ENCODE results near the gene CACTIN.
"Not testable (repeated sequence)": the region's sequence is repeated elsewhere in the genome, so short reads cannot be mapped to it uniquely, and the experiment has no call there.

Gene CACTIN

GRCh38 chr19:3626473-3627350, at the start of gene CACTIN:
TSS of gene CACTIN (minus strand) at chr19:3626790. CDS start at chr19:3626762, 28 bp downstream.
- peak; percentile 99 for DNase-seq

GRCh38 chr19:3674784-3675543, 48.4 kb upstream of the CACTIN start:
- DNase-seq = no peak

DNA sequence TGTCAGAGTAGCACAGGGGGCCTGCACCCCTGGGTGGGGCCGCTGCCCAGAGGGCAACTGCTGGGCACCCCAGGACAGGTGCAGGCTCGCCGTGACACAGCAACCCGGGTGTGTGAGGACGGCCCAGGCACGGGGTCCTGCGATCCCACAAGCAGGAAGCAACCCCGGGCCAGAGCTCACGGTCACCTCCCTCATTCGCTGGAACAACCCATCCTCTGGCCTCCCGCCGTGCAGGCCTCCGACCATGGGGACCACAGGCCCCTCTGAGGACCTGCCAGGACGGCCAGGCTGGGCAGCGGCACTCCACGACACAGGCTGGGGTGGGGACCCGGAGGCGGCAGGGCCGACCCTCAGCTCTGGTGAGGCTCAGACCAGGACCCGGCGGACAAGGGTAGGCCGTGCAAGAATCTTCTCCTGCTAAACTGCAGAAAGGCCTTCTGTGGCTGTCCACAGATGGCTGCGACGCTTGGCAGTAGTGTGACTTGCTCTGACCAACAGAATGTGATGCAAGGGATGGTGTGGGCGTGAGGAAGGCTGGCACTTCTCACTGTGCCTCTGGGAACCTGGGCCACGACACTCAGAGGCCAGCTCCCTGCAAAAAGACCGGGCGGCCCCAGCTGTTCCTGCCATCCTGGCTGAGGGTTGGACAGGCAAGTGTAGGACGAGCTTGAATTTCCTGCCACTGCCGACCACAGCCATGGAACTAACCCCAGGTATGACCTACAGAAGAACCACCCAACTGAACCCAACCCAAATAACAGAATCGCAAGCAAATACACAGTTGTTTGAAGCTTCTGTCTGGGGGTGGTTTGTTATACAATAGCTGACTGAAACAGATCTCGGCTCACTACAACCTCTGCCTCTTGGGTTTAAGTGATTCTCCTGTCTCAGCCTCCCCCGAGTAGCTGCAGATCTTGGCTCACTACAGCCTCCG, 47.2 kb upstream of the CACTIN start:
- no peak for DNase-seq

DNA sequence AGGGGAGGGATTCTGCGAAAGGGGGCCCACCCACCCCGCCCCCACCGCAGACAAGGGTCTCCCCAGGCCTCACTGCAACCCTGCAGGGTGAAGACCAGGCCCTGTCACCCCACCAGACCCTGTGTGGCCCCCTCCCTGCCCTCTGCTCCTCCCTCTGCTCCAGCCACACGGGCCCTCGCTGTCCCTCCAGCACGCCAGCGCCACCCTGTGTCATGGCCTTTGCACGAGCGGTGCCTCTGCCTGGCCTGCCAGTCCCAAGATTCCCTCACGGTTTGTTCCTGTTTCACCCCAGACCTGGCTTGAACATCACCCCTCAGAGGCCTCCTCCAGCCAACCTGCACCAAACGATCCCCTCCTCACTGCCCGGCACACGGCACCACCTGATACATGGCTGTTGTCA, 46.4 kb upstream of the CACTIN start:
- DNase-seq = no peak

DNA sequence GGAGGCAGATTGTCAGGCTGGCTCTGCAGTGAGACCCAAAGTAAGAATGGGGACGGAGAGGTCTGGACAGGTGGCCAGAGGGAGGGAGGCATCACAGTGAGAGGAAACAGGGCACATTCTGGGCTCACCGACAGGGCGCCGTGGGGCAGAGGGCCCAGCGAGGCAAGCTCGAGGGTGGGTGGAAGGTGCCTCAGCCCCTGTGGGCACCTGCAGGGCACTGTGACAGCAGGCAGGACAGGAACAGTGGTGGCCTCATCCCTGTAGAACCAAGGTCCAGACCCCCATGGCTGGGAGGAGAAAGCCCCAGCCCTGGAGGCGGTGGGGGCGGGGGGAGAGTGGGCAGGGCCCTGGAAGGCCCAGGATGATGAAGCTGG, 46.0 kb upstream of the CACTIN start:
- no peak for DNase-seq

- DNase-seq = no peak
These were observed 45.3 kb upstream of the CACTIN start for GRCh38 chr19:3671680-3672574.

GRCh38 chr19:3670796-3671679, 44.4 kb upstream of the CACTIN start:
- DNase-seq = peak; percentile 38

DNA sequence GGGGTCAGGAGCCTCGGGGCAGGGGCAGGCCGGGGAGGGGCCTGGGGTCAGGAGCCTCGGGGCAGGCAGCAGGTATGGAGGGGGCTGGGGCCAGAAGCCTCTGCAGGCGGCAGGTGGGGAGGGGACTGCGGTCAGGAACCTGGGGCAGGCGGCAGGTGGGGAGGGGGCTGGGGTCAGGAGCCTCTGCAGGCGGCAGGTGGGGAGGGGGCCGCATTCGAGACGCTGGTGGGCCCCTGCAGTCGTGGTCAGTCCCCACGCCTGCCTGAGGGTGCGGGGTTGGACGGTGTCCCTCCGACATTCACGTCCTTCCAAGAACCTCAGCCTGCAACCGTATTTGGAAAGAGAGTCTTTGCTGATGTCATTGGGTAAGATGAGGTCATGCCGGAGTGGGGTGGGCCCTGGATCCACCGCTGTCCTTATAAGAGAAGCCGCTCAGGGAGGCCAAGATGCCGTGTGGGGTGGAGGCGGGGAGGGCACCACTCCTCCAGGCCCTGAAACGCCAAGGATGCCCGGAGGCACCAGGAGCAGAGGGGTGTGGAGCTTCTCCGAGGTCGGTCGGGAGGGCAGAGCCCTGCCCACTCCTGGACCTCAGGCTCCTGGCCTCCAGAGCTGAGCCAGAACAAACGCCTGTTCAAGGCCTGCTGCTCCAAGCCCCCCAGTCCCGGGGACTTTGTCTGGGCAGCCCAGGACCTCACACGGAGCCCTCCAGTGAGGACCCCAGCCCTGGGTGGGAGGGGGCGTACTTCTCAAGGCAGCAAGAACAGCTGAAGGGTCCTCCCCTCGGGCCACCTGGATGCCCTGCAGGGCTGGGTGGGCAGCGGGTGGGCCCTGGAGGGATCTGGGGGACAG, 43.6 kb upstream of the CACTIN start:
- no peak for DNase-seq

DNA sequence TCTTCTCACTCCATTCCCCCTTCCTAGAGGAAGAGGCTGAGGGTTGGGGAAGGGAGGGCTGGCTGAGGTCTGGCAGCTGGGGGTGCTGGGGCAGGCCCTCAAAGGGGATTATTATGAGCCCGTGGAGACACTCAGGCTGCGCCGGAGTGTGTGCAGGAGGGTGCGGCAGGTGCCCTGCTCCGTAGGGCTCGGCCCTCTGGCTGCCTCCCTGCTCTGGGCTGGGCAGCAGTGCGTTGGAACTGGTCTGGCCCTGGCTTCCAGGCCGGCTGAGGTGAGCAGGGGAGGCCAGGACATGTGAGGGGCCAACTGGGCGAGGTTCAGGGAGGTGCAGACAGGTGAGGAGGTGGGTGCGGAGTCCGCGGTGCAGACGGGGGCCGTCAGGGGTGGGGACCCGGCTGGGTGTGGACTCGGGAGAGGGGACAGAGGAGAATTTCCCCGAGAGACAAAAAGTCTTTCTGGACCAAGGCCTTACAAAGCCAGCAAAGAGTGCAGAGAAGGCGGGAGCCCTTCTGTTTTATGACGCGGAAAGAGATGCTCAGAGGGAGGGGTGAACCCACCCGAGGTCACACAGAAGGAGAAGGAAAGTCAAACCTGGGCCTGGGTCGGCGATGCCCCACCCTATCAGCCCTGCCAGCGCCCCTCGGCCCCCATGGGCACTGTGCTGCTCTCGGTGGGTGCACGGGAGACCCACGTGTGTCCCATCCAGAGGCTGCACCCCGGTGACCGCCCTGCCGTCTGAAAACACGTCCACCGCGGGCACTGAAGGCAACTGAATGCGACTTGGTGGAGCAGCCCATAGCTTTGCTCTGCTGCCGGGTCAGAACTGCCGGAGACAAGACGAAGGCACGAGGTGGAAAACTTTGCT, 42.7 kb upstream of the CACTIN start:
- no peak for DNase-seq

GRCh38 chr19:3668331-3669081, 41.9 kb upstream of the CACTIN start:
- DNase-seq = no peak

- no peak for DNase-seq
These were observed 41.2 kb upstream of the CACTIN start for GRCh38 chr19:3667766-3668165.

DNA sequence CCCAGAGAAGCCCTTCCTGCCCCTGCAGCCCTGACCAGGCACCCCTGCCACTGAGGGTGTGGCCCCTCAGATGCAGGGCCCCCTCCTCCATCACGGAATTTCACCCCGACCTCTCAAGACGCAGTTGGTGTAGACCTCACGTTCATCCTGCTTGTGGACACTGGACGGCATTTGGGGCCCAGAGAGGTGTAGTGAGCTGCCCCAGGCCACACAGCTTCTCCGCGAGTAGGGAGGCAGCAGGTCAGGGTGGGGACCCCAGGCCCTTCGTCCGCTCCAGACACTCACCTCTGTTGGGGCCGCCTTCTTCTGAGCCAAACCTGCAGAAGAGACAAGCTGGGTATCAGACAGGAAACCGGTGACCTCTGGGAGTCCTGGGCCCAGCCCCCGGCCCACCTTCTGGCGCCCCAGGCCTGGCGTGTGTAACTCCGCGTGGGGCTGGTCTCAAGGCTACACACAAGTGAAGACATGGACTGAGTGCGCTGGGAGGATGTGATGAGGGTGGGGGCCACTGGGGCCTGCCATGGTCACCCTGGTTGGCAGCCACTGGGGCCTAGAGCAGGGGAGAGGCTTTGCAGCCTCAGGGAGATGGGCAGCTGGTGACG, 40.5 kb upstream of the CACTIN start:
- no peak for DNase-seq

DNA sequence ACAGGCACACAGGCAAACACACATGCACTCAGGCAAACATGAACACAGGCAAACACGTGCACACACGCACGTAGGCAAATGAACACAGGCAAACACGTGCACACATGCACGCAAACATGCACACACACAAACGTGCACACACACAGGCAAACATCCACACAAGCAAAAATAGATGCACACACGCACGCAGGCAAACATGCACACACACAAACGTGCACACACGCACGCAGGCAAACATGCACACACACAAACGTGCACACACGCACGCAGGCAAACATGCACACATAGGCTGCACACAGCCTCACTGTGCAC, 39.9 kb upstream of the CACTIN start:
- DNase-seq = not testable (repeated sequence)

- peak; percentile 78 for DNase-seq
These were observed 39.3 kb upstream of the CACTIN start for GRCh38 chr19:3665681-3666544.

DNA sequence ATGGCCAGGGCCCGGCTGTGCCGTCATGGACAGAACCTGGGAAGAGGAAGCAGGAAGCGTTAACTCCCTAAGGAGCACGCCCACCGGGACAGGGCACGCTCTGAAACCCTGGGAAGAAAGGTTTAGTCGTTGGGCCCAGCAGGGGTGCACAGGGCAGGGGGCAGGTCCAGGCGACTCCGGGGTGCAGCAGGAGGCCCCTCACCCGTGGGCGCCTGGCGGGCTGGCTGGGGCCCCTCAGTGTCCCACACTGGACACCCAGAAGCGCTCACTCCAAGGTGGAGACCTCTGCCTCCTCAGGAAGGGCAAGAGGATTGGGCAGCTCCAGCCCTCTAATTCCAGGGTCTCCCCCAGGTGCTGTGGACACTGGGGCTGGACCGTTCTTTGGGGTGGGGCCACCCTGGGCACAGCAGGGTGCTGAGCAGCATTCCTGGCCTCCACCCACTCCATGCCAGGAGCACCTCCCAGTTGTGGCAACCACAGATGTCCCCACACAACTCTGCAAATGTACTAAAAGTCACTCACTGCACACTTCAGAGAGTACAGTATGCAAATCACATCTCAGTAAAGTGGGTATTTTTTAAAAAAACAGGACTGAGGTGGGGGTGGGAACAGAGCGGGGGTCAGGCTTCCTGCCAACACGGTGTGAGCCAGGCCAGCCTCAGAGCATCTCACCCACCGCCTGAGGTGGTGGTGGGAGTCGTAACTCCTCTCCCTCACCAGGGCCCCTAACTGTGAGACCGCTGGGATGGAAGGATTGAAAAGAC, 38.5 kb upstream of the CACTIN start:
- DNase-seq = no peak

DNA sequence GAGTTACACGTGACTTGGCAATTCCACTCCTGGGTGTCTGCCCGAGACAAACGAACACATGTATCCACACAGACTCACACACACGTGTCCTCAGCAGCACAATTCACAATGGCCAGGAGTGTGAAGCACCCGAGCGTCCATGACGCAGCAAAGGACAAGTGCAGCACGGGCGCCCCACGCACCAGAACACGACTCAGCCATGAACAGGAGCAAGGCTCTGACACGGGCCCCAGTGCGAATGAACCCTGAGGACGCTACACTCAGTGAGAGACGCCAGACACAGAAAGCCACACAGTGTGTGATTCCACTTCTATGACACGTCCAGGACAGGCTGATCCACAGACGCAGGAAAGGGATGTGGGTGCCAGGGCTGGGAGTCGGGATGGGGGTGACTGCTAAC, 37.2 kb upstream of the CACTIN start:
- no peak for DNase-seq
